Panc1 (cell line): Measurements from ENCODE around the gene OLFML1. TPM values are rescaled to one million over a fixed set of nuclear protein-coding genes. Genes with fewer than 3 reads are reported as not detected.

Source experiments
- ATAC-seq: fragments of 200-7000 bp; cut with Tn5 transposase; 2 replicates; pipeline ENCODE4 v1.9.1; 2020; ENCODE audit warnings: mild to moderate bottlenecking, moderate library complexity
- BruUV-seq: library from RNA; stranded (reverse); fragments of 400-500 nt; replicated peaks from 2 replicates; lab custom pipeline; 2021; lab: Mats Ljungman, UMichigan
- CTCF ChIA-PET: fragments of 300-600 bp; sonication (Branson Sonifier 250); formaldehyde crosslinking; loops from one replicate; lab custom pipeline; 2022; ENCODE audit warnings: antibody characterized with exemption; lab: Charles Lee
- POLR2A ChIA-PET: fragments of 300-600 bp; sonication (Branson Sonifier 250); formaldehyde crosslinking; loops from one replicate; lab custom pipeline; 2022; ENCODE audit warnings: antibody characterized with exemption; lab: Charles Lee
- DNase-seq: peaks from one replicate; pipeline ENCODE4 v3.0.0-alpha.2; 2010; ENCODE audit warnings: low read depth, low spot score
- H3K27ac ChIP-seq: 2 replicates; pipeline ENCODE4 v1.5.1; 2011; ENCODE audit warnings: mild to moderate bottlenecking, low read length, inconsistent platforms
- H3K27me3 ChIP-seq: fragments of 200-500 bp; sonication (Bioruptor generic); 2 replicates; pipeline ENCODE4 v1.6.0; 2014; ENCODE audit warnings: low read length, inconsistent platforms; ENCODE audit not compliant: control insufficient read depth, insufficient read depth
- H3K36me3 ChIP-seq: fragments of 200-500 bp; sonication (Bioruptor generic); 2 replicates; pipeline ENCODE4 v1.5.1; 2014; ENCODE audit warnings: inconsistent platforms, mild to moderate bottlenecking, low read length, moderate library complexity; ENCODE audit not compliant: control insufficient read depth, insufficient read depth
- H3K4me1 ChIP-seq: 2 replicates; pipeline ENCODE4 v1.5.1; 2011; ENCODE audit warnings: inconsistent platforms, mild to moderate bottlenecking, low read length, moderate library complexity; ENCODE audit not compliant: control insufficient read depth, insufficient read depth
- H3K4me3 ChIP-seq, 2 experiments: 2 replicates each; pipeline ENCODE4 v1.5.1; 2011 to 2012; ENCODE audit warnings: low read depth in 2 of 2, low read length in 2 of 2, mild to moderate bottlenecking in 2 of 2, inconsistent platforms in 1 of 2, moderate library complexity in 1 of 2
- H3K9me3 ChIP-seq: fragments of 200-500 bp; sonication (Bioruptor generic); 2 replicates; pipeline ENCODE4 v1.5.1; 2014; ENCODE audit warnings: low read depth, mild to moderate bottlenecking, inconsistent platforms, low read length, moderate library complexity; ENCODE audit not compliant: control insufficient read depth, insufficient read depth
- POLR2AphosphoS5 ChIP-seq: IDR thresholded peaks from 2 replicates; pipeline ENCODE4 v1.6.1; 2012; ENCODE audit warnings: mild to moderate bottlenecking, low read depth, low read length, moderate library complexity
- REST ChIP-seq, 2 experiments: IDR thresholded peaks; 2 replicates each; pipeline ENCODE4 v1.6.1; 2011 to 2012; ENCODE audit warnings: low read depth in 2 of 2, control low read depth in 1 of 2, low read length in 1 of 2, mild to moderate bottlenecking in 1 of 2, moderate library complexity in 1 of 2; ENCODE audit not compliant: insufficient read depth in 1 of 2
- SIN3A ChIP-seq: IDR thresholded peaks from 2 replicates; pipeline ENCODE4 v1.6.1; 2012; ENCODE audit warnings: low read depth, mild to moderate bottlenecking, low read length, moderate library complexity, borderline replicate concordance; ENCODE audit not compliant: insufficient read depth
- TCF7L2 ChIP-seq: IDR thresholded peaks from 2 replicates; pipeline ENCODE4 v1.6.1; 2011; ENCODE audit warnings: mild to moderate bottlenecking, low read depth, low read length, inconsistent platforms
- in situ Hi-C: cut with HindIII; loops from 2 replicates; pipeline ENCODE4 v1.10.0; 2016; ENCODE audit warnings: low sequenced_read_pairs, low pct_unique_long_range_greater_than_20kb
- intact Hi-C: fragments of 100-400 bp; cut with micrococcal nuclease; formaldehyde crosslinking; loops from one replicate; pipeline ENCODE4 v1.10.0; 2022; ENCODE audit not compliant: unreplicated experiment
- total RNA-seq: library from RNA; stranded (reverse); gene quantifications from one replicate; pipeline ENCODE4 v1.2.1, GENCODE V29; 2021; ENCODE audit not compliant: unreplicated experiment
- TF ChIP-seq, protein P1 (sequence below): fragments of 450-650 bp; IDR thresholded peaks from 2 replicates; pipeline ENCODE4 v1.5.1; 2017; ENCODE audit warnings: mild to moderate bottlenecking

OLFML1 gene
- total RNA-seq, 1 experiment from 2014 or later, result not detected

- TF ChIP-seq, protein P1, sequence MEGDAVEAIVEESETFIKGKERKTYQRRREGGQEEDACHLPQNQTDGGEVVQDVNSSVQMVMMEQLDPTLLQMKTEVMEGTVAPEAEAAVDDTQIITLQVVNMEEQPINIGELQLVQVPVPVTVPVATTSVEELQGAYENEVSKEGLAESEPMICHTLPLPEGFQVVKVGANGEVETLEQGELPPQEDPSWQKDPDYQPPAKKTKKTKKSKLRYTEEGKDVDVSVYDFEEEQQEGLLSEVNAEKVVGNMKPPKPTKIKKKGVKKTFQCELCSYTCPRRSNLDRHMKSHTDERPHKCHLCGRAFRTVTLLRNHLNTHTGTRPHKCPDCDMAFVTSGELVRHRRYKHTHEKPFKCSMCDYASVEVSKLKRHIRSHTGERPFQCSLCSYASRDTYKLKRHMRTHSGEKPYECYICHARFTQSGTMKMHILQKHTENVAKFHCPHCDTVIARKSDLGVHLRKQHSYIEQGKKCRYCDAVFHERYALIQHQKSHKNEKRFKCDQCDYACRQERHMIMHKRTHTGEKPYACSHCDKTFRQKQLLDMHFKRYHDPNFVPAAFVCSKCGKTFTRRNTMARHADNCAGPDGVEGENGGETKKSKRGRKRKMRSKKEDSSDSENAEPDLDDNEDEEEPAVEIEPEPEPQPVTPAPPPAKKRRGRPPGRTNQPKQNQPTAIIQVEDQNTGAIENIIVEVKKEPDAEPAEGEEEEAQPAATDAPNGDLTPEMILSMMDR, result no peak
Measured at GRCh38 chr11:7495882-7496551, 10.7 kb downstream of the OLFML1 start (continued).

DNA sequence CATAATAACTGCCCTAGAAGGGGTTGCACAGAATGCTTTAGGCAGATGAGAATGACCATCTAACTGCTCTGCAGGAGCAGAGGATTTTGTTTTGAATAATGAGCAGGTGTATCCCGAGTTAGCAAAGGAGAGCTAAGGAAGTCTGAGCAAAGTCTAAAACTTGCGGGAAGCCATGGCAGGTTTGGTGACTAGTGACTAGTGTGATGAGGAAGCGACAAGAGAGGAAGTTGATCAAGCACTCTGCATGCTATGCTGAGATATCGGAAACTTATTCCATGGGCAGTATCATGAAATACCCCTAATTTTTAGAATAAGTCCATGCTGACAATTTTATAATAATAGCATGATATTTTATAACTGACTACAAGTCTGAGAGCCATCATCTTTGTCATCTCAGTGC is 12.9 kb downstream of the OLFML1 start:
- ChIA-PET CTCF (no interaction called here), POLR2A (no interaction called here)
- no peaks in the 10 kb centered on the region for H3K36me3 ChIP-seq
- TF ChIP-seq REST (IDR thresholded peaks at IDR 0.05; ENCODE audit: insufficient read depth in 1 of 2, low read depth in 2 of 2, low read length in 1 of 2) (no peak), SIN3A (no peak), TCF7L2 (no peak), POLR2AphosphoS5 (no peak)
- TF ChIP-seq, protein P1, result no peak
- H3K4me1 ChIP-seq, result no peaks in the 10 kb centered on the region
- ATAC-seq (no peak), DNase-seq (no peak)
- no peak overlapping the region for H3K27ac ChIP-seq
- in situ Hi-C loops (no loop called here), intact Hi-C loops (no loop called here)
- H3K9me3 ChIP-seq, result no peaks in the 10 kb centered on the region
- no TSS peak for BruUV-seq
- no peak overlapping the region for H3K4me3 ChIP-seq
- H3K27me3 ChIP-seq, result no peaks in the 10 kb centered on the region; the same call in 1 of the 2 replicates

DNA sequence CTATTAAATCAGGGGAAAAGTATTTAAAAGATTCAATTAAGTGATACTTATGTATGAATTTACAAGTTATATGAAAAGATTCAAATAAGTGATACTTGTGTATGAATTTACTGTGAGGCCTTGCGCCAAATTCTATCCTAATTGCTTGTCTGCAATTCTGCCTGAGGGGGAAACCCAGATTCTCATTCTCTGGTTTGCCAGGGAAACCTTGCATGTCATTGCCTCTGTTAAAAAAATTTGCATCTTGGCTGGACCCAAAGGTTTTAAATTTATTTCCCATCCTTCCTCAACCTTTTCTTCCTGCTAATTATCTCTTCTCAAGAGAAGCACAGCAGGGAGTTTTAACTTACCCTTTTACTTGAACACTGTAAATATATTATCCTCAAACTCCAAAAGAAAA is 13.8 kb downstream of the OLFML1 start:
- H3K27me3 ChIP-seq, result no peaks in the 10 kb centered on the region
- no TSS peak for BruUV-seq
- TF ChIP-seq POLR2AphosphoS5 (no peak), SIN3A (no peak), REST (IDR thresholded peaks at IDR 0.05; ENCODE audit: insufficient read depth in 1 of 2, low read depth in 2 of 2, low read length in 1 of 2) (no peak), TCF7L2 (no peak)
- TF ChIP-seq, protein P1, result no peak
- no peaks in the 10 kb centered on the region for H3K36me3 ChIP-seq
- ATAC-seq, result no peak
- H3K27ac ChIP-seq, result no peak overlapping the region
- POLR2A ChIA-PET, result no interaction called here
- no peak for DNase-seq
- CTCF ChIA-PET, result no interaction called here
- H3K4me1 ChIP-seq, result no peaks in the 10 kb centered on the region
- intact Hi-C loops, result no loop called here
- in situ Hi-C loops, result no loop called here
- no peaks in the 10 kb centered on the region for H3K9me3 ChIP-seq
- H3K4me3 ChIP-seq, result no peak overlapping the region
